ENCODE data around the gene B4GALNT2. TPM values are rescaled to one million over a fixed set of nuclear protein-coding genes. Genes with fewer than 3 reads are reported as not detected.

Gene B4GALNT2
- total RNA-seq, 1 donor from 2014 or later, result not detected

GRCh38 chr17:49217651-49218413, 85.3 kb downstream of the B4GALNT2 start:
- Histone ChIP-seq H3K4me1 (peaks cover 27% of the 10 kb centered on the region), H3K27ac (peak overlapping the region; percentile 21), H3K27me3 (no peaks in the 10 kb centered on the region), H3K9me3 (no peaks in the 10 kb centered on the region), H3K36me3 (no peaks in the 10 kb centered on the region), H3K4me3 (no peak overlapping the region)
- TF ChIP-seq CTCF (IDR thresholded peaks at IDR 0.05), result no peak
- peak in 1 of 2 donors; percentile 74 for TF ChIP-seq POLR2AphosphoS5 (IDR thresholded peaks at IDR 0.05; ENCODE audit: insufficient read depth in 1 of 2, low read depth in 1 of 2)
- no peak for TF ChIP-seq POLR2A (IDR thresholded peaks at IDR 0.05)
- intact Hi-C loops (cut with DNase I), result no loop called here
- DNase-seq (ENCODE audit: extremely low spot score in 2 of 2), result no peak

GRCh38 chr17:49218941-49219913, 86.7 kb downstream of the B4GALNT2 start:
- no peak for DNase-seq (ENCODE audit: extremely low spot score in 2 of 2)
- intact Hi-C loops (cut with DNase I), result no loop called here
- Histone ChIP-seq H3K4me3 (no peak overlapping the region), H3K4me1 (peaks cover 37% of the 10 kb centered on the region), H3K27ac (no peak overlapping the region), H3K9me3 (no peaks in the 10 kb centered on the region), H3K36me3 (no peaks in the 10 kb centered on the region), H3K27me3 (peaks cover 6% of the 10 kb centered on the region)
- TF ChIP-seq POLR2A (IDR thresholded peaks at IDR 0.05), result no peak
- no peak for TF ChIP-seq CTCF (IDR thresholded peaks at IDR 0.05)
- TF ChIP-seq POLR2AphosphoS5 (IDR thresholded peaks at IDR 0.05; ENCODE audit: insufficient read depth in 1 of 2, low read depth in 1 of 2), result no peak

GRCh38 chr17:49219987-49220386, 87.4 kb downstream of the B4GALNT2 start:
- Histone ChIP-seq H3K4me3 (no peak overlapping the region), H3K27ac (no peak overlapping the region), H3K27me3 (peaks cover 13% of the 10 kb centered on the region), H3K4me1 (peaks cover 44% of the 10 kb centered on the region), H3K9me3 (no peaks in the 10 kb centered on the region), H3K36me3 (no peaks in the 10 kb centered on the region)
- TF ChIP-seq CTCF (IDR thresholded peaks at IDR 0.05) (no peak), POLR2A (IDR thresholded peaks at IDR 0.05) (no peak), POLR2AphosphoS5 (IDR thresholded peaks at IDR 0.05; ENCODE audit: insufficient read depth in 1 of 2, low read depth in 1 of 2) (no peak)
- intact Hi-C loops (cut with DNase I), result no loop called here
- no peak for DNase-seq (ENCODE audit: extremely low spot score in 2 of 2)

GRCh38 chr17:49223168-49223516, 90.6 kb downstream of the B4GALNT2 start:
- Histone ChIP-seq H3K27me3 (peaks cover 13% of the 10 kb centered on the region), H3K4me3 (no peak overlapping the region), H3K36me3 (no peaks in the 10 kb centered on the region), H3K27ac (no peak overlapping the region), H3K9me3 (no peaks in the 10 kb centered on the region), H3K4me1 (peaks cover 26% of the 10 kb centered on the region)
- TF ChIP-seq CTCF (IDR thresholded peaks at IDR 0.05), result no peak
- TF ChIP-seq POLR2A (IDR thresholded peaks at IDR 0.05), result no peak
- TF ChIP-seq POLR2AphosphoS5 (IDR thresholded peaks at IDR 0.05; ENCODE audit: insufficient read depth in 1 of 2, low read depth in 1 of 2), result no peak
- no peak for DNase-seq (ENCODE audit: extremely low spot score in 2 of 2)
- intact Hi-C loops (cut with DNase I), result no loop called here
